ENCODE data around the gene BST1.

DNA sequence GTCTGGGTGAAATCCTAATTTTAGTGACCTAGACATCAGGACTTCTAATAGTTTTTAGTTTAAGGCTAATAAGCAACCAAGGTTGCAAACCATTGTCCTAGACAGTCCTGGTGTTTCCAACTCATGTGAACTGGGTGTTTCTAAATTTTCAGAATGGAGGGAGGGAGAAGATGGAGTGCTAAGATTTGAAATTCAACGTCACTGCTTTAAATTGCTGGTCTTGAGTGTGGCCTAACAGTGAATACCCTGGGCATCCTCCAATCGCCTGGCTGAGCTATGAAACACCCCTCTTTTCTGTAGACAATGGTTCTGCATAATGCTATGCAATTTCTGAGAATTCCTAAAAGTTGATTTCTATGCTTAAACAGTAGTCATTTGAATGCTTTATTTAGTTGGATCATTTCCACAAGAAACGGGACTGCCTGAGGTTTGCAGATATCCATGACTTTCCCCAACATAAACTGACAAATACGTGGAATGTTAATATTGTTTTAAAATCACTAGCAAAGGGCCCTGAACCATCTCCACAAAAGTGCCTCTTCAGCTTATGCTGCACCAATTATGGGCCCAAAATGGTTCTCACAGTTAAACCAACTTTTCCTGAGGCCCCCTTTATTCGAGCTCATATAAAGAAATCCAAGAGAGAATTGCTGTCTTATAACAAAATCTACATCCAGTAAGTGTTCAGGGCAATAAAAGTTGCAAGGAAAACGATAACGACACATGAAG lies 48.8 kb upstream of the BST1 start:
- TF ChIP-seq, protein P1, sequence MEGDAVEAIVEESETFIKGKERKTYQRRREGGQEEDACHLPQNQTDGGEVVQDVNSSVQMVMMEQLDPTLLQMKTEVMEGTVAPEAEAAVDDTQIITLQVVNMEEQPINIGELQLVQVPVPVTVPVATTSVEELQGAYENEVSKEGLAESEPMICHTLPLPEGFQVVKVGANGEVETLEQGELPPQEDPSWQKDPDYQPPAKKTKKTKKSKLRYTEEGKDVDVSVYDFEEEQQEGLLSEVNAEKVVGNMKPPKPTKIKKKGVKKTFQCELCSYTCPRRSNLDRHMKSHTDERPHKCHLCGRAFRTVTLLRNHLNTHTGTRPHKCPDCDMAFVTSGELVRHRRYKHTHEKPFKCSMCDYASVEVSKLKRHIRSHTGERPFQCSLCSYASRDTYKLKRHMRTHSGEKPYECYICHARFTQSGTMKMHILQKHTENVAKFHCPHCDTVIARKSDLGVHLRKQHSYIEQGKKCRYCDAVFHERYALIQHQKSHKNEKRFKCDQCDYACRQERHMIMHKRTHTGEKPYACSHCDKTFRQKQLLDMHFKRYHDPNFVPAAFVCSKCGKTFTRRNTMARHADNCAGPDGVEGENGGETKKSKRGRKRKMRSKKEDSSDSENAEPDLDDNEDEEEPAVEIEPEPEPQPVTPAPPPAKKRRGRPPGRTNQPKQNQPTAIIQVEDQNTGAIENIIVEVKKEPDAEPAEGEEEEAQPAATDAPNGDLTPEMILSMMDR (IDR thresholded peaks at IDR 0.05): no peak
- TF ChIP-seq POLR2A (IDR thresholded peaks at IDR 0.05): no peak

All from lower leg skin (tissue), 3 donors.